ENCODE data around the gene KCNQ1. TPM values are rescaled to one million over a fixed set of nuclear protein-coding genes. Genes with fewer than 3 reads are reported as not detected.

KCNQ1 gene
- total and polyA plus RNA-seq, 2 of the 13 experiments (the other 11 are each of a cell fraction or from before 2014, with no cell fraction given), result 0.02 to 0.08 TPM

DNA sequence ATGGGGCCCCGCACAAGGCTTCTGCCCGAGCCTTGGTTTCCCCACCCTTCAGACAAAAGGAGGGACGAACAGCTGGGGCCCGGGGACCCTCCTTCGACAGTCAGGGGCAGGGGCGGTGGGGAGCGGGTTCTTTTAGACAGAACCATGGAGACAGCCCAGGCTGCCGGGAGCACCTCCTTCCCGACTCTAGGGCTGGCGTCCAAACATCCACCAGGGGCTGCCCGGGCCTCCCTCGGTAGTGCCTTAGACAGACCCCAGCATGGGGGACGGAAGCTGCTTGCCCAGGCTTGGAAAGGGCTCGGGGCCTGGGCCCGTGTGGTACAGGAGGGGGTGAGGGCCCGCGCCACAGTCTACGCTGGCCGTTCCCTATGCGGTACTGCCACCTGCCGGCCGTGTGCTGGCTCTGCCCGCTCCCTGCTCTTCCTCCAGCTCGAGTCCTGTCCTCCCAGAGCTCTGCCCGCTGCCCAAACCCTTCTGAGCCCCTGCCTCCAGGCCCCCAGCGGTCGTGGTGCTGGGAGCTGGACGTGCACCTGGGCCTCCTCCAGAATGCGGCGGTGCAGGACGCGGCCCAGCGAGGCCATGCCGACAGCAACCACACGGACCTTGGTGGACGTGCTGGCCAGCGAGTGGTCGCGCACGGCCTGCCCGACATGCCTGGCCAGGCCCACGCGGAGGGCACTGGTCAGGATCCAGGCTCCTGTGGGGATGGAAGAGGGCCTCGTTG is 24.1 kb upstream of the KCNQ1 start (continued):
- no peak for TF ChIP-seq ZNF230 (CRISPR knock-in tag; IDR thresholded peaks at IDR 0.05)
- no peak for TF ChIP-seq HMGA1 (CRISPR knock-in tag; conservative IDR thresholded peaks at IDR 0.05)
- no peak for TF ChIP-seq ZNF558 (CRISPR knock-in tag; IDR thresholded peaks at IDR 0.05; ENCODE audit: borderline replicate concordance)
- no peak for TF ChIP-seq IRX3 (CRISPR knock-in tag; IDR thresholded peaks at IDR 0.05; ENCODE audit: borderline replicate concordance, low read depth)
- TF ChIP-seq, protein P1, sequence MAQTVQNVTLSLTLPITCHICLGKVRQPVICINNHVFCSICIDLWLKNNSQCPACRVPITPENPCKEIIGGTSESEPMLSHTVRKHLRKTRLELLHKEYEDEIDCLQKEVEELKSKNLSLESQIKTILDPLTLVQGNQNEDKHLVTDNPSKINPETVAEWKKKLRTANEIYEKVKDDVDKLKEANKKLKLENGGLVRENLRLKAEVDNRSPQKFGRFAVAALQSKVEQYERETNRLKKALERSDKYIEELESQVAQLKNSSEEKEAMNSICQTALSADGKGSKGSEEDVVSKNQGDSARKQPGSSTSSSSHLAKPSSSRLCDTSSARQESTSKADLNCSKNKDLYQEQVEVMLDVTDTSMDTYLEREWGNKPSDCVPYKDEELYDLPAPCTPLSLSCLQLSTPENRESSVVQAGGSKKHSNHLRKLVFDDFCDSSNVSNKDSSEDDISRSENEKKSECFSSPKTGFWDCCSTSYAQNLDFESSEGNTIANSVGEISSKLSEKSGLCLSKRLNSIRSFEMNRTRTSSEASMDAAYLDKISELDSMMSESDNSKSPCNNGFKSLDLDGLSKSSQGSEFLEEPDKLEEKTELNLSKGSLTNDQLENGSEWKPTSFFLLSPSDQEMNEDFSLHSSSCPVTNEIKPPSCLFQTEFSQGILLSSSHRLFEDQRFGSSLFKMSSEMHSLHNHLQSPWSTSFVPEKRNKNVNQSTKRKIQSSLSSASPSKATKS (CRISPR knock-in tag; IDR thresholded peaks at IDR 0.05), result no peak
- no peak for TF ChIP-seq ZBTB8A (CRISPR knock-in tag; IDR thresholded peaks at IDR 0.05; ENCODE audit: borderline replicate concordance, low read depth)
- no peak for TF ChIP-seq FOSL1 (CRISPR knock-in tag; IDR thresholded peaks at IDR 0.05; ENCODE audit: borderline replicate concordance)
- no peak for TF ChIP-seq HES4 (CRISPR knock-in tag; IDR thresholded peaks at IDR 0.05; ENCODE audit: borderline replicate concordance)
- no peak for TF ChIP-seq MTA3 (CRISPR knock-in tag; IDR thresholded peaks at IDR 0.05)
- TF ChIP-seq BRF2 (CRISPR knock-in tag; IDR thresholded peaks at IDR 0.05), result no peak
- TF ChIP-seq MED8 (CRISPR knock-in tag; IDR thresholded peaks at IDR 0.05; ENCODE audit: insufficient replicate concordance), result no peak
- TF ChIP-seq FOXJ3 (CRISPR knock-in tag; IDR thresholded peaks at IDR 0.05; ENCODE audit: borderline replicate concordance), result no peak
- no peak for TF ChIP-seq CBX5 (CRISPR knock-in tag; IDR thresholded peaks at IDR 0.05; ENCODE audit: borderline replicate concordance)
- TF ChIP-seq, protein P2, sequence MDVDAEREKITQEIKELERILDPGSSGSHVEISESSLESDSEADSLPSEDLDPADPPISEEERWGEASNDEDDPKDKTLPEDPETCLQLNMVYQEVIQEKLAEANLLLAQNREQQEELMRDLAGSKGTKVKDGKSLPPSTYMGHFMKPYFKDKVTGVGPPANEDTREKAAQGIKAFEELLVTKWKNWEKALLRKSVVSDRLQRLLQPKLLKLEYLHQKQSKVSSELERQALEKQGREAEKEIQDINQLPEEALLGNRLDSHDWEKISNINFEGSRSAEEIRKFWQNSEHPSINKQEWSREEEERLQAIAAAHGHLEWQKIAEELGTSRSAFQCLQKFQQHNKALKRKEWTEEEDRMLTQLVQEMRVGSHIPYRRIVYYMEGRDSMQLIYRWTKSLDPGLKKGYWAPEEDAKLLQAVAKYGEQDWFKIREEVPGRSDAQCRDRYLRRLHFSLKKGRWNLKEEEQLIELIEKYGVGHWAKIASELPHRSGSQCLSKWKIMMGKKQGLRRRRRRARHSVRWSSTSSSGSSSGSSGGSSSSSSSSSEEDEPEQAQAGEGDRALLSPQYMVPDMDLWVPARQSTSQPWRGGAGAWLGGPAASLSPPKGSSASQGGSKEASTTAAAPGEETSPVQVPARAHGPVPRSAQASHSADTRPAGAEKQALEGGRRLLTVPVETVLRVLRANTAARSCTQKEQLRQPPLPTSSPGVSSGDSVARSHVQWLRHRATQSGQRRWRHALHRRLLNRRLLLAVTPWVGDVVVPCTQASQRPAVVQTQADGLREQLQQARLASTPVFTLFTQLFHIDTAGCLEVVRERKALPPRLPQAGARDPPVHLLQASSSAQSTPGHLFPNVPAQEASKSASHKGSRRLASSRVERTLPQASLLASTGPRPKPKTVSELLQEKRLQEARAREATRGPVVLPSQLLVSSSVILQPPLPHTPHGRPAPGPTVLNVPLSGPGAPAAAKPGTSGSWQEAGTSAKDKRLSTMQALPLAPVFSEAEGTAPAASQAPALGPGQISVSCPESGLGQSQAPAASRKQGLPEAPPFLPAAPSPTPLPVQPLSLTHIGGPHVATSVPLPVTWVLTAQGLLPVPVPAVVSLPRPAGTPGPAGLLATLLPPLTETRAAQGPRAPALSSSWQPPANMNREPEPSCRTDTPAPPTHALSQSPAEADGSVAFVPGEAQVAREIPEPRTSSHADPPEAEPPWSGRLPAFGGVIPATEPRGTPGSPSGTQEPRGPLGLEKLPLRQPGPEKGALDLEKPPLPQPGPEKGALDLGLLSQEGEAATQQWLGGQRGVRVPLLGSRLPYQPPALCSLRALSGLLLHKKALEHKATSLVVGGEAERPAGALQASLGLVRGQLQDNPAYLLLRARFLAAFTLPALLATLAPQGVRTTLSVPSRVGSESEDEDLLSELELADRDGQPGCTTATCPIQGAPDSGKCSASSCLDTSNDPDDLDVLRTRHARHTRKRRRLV (CRISPR knock-in tag; IDR thresholded peaks at IDR 0.05), result no peak
- TF ChIP-seq, protein P3, sequence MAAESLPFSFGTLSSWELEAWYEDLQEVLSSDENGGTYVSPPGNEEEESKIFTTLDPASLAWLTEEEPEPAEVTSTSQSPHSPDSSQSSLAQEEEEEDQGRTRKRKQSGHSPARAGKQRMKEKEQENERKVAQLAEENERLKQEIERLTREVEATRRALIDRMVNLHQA (CRISPR knock-in tag; IDR thresholded peaks at IDR 0.05), result no peak
- TF ChIP-seq ZSCAN31 (CRISPR knock-in tag; IDR thresholded peaks at IDR 0.05; ENCODE audit: low read depth), result no peak
- no peak for TF ChIP-seq NFATC3 (CRISPR knock-in tag; IDR thresholded peaks at IDR 0.05)
- no peak for TF ChIP-seq TGIF2 (CRISPR knock-in tag; IDR thresholded peaks at IDR 0.05)
- no peak for TF ChIP-seq ZNF766 (CRISPR knock-in tag; IDR thresholded peaks at IDR 0.05; ENCODE audit: borderline replicate concordance)
- TF ChIP-seq, protein P4, sequence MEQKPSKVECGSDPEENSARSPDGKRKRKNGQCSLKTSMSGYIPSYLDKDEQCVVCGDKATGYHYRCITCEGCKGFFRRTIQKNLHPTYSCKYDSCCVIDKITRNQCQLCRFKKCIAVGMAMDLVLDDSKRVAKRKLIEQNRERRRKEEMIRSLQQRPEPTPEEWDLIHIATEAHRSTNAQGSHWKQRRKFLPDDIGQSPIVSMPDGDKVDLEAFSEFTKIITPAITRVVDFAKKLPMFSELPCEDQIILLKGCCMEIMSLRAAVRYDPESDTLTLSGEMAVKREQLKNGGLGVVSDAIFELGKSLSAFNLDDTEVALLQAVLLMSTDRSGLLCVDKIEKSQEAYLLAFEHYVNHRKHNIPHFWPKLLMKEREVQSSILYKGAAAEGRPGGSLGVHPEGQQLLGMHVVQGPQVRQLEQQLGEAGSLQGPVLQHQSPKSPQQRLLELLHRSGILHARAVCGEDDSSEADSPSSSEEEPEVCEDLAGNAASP (CRISPR knock-in tag; IDR thresholded peaks at IDR 0.05; ENCODE audit: borderline replicate concordance), result no peak

Measured in HepG2 (cell line).